Measurements from ENCODE around the gene GNLY. TPM values are rescaled to one million over a fixed set of nuclear protein-coding genes. Genes with fewer than 3 reads are reported as not detected.

Gene GNLY
- total RNA-seq, result 1 to 10 TPM in 5 of 6 experiments, under 1 TPM in 1; 0.92 to 3.1 (median 1.6) TPM
- long read RNA-seq, partial matches to known transcripts, result 0 of 1 reads
- long read RNA-seq, other reads (novel, unspliced or antisense), result 0 of 1 reads

- no peaks in the 10 kb centered on the region for H3K27me3 ChIP-seq
- intact Hi-C loops (cut with DNase I), result no loop called here
- no peak within 1 kb of the TSS for H3K4me3 ChIP-seq
- ATAC-seq, result no peak
- H3K4me1 ChIP-seq, result no peaks in the 10 kb centered on the region
- DNase-seq, result no peak
- H3K9me3 ChIP-seq, result no peaks in the 10 kb centered on the region
- no peaks in the 10 kb centered on the region for H3K36me3 ChIP-seq
- WGBS (ENCODE audit: insufficient coverage, low coverage, low lambda C conversion rate, missing lambda C conversion rate), result 64% methylated on average over 4 of the region's 15 CpGs
- TF ChIP-seq, protein P1, sequence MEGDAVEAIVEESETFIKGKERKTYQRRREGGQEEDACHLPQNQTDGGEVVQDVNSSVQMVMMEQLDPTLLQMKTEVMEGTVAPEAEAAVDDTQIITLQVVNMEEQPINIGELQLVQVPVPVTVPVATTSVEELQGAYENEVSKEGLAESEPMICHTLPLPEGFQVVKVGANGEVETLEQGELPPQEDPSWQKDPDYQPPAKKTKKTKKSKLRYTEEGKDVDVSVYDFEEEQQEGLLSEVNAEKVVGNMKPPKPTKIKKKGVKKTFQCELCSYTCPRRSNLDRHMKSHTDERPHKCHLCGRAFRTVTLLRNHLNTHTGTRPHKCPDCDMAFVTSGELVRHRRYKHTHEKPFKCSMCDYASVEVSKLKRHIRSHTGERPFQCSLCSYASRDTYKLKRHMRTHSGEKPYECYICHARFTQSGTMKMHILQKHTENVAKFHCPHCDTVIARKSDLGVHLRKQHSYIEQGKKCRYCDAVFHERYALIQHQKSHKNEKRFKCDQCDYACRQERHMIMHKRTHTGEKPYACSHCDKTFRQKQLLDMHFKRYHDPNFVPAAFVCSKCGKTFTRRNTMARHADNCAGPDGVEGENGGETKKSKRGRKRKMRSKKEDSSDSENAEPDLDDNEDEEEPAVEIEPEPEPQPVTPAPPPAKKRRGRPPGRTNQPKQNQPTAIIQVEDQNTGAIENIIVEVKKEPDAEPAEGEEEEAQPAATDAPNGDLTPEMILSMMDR (IDR thresholded peaks at IDR 0.05), result no peak
- no peak for TF ChIP-seq POLR2A (IDR thresholded peaks at IDR 0.05)
- no peak within 1 kb of the TSS for H3K27ac ChIP-seq
These were observed at the start of gene GNLY for GRCh38 chr2:85694052-85695025. Gene GNLY (plus strand): TSS chr2:85694358. CDS start chr2:85694419, 61 bp downstream.

GRCh38 chr2:85644909-85645308 is 49.2 kb upstream of the GNLY start:
- Histone ChIP-seq H3K27me3 (no peaks in the 10 kb centered on the region), H3K36me3 (peaks cover 10 to 99% (median 51%) of the 10 kb centered on the region in 4 donors), H3K4me3 (no peak overlapping the region), H3K4me1 (no peaks in the 10 kb centered on the region), H3K27ac (no peak overlapping the region), H3K9me3 (no peaks in the 10 kb centered on the region)
- no peak for ATAC-seq
- intact Hi-C loops (cut with DNase I), result no loop called here
- DNase-seq, result no peak
- TF ChIP-seq, protein P1 (IDR thresholded peaks at IDR 0.05), result no peak
- TF ChIP-seq POLR2A (IDR thresholded peaks at IDR 0.05), result no peak
- WGBS (ENCODE audit: insufficient coverage, low coverage, low lambda C conversion rate, missing lambda C conversion rate), result 100% methylated on average over 1 of the region's 8 CpGs

DNA sequence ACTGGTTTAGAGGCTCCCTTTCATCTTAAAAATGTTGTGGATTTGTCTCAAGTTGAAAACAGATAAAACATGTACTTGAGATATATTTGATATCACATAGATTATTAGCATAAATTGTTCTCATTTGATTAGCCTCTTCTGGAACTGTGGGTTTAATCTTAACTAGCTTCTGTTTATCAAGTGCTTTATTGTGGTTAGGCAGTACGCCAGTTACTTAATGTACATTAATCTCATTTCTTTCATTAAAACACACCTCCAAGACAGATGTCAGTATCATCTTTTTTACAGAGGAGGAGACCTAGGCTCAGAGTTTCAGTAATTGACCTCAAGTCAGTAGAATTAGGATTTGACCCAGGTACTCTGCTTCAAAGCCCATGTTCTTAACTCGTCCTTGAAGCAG is 48.0 kb upstream of the GNLY start:
- 96% methylated on average over 2 of the region's 2 CpGs for WGBS (ENCODE audit: insufficient coverage, low coverage, low lambda C conversion rate, missing lambda C conversion rate)
- intact Hi-C loops (cut with DNase I), result no loop called here
- Histone ChIP-seq H3K27me3 (no peaks in the 10 kb centered on the region), H3K4me1 (peaks cover 0 to 4% (median 0%) of the 10 kb centered on the region in 4 donors), H3K4me3 (no peak overlapping the region), H3K9me3 (no peaks in the 10 kb centered on the region), H3K27ac (no peak overlapping the region), H3K36me3 (peaks cover 5 to 97% (median 45%) of the 10 kb centered on the region in 4 donors)
- TF ChIP-seq POLR2A (IDR thresholded peaks at IDR 0.05), result no peak
- TF ChIP-seq, protein P1 (IDR thresholded peaks at IDR 0.05), result no peak
- DNase-seq (no peak), ATAC-seq (no peak)

DNA sequence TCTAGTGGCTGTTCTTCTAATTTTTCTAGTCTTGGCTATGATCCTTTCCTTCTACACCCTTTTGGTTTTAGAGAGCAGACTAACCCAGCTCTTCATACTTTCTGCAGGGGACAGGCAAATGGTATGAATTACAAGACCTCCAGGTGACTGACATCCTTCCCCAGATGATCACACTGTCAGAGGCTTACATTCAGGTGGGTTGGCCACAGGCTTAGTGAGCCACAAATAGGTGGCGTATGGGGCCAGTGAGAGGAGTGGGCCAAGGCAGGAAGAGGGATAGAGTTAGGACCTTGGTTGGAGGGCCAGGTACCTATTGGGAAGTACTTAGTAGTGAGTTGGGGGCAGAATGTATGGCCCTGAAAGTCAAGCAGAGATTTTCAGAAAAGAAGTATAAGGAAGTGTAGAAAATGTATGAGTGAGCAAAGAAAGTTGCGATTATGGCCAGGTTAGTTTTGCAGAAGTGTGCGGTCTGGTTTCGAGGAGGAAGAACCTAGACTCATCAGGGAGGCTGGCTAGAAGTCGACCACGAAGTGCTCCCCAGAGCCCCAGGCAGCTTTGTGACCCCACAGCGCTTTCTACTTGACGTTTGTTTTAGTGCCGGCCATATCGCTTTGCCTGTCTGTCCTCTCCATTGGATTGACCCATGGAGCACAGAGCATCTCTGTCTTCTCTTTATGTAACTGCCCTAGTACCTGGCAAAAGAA is 46.2 kb upstream of the GNLY start:
- Histone ChIP-seq H3K9me3 (no peaks in the 10 kb centered on the region), H3K27ac (no peak overlapping the region), H3K27me3 (no peaks in the 10 kb centered on the region), H3K4me3 (no peak overlapping the region), H3K36me3 (peaks cover 0 to 81% (median 41%) of the 10 kb centered on the region in 4 donors), H3K4me1 (peaks cover 0 to 4% (median 0%) of the 10 kb centered on the region in 4 donors)
- ATAC-seq (no peak), DNase-seq (no peak)
- intact Hi-C loops (cut with DNase I), result no loop called here
- WGBS (ENCODE audit: insufficient coverage, low coverage, low lambda C conversion rate, missing lambda C conversion rate), result 67% methylated on average over 5 of the region's 10 CpGs
- TF ChIP-seq POLR2A (IDR thresholded peaks at IDR 0.05), result no peak
- TF ChIP-seq, protein P1 (IDR thresholded peaks at IDR 0.05), result no peak

Data from right lobe of liver (tissue), 6 donors.